GM13976 (cell line): ENCODE data around the gene GNG14.
A peak's percentile ranks its signal among the peaks of the same experiment; 100 is the strongest.

Experiments
- DNase-seq: peaks from one replicate; pipeline ENCODE4 v3.0.0; 2012; ENCODE audit warnings: low spot score
- CTCF ChIP-seq: IDR thresholded peaks from 2 replicates; pipeline ENCODE4 v1.5.1; 2012; ENCODE audit warnings: borderline replicate concordance, mild to moderate bottlenecking; ENCODE audit not compliant: insufficient read depth; ENCODE audit errors: extremely low read depth, missing control alignments, control extremely low read depth
- in situ Hi-C: fragments of 300-500 bp; cut with MboI; formaldehyde crosslinking; loops from one replicate; pipeline ENCODE4 v1.12.0; 2022; ENCODE audit warnings: low sequenced_read_pairs, mixed read lengths, inconsistent platforms; ENCODE audit not compliant: unreplicated experiment

The GNG14 gene

DNA sequence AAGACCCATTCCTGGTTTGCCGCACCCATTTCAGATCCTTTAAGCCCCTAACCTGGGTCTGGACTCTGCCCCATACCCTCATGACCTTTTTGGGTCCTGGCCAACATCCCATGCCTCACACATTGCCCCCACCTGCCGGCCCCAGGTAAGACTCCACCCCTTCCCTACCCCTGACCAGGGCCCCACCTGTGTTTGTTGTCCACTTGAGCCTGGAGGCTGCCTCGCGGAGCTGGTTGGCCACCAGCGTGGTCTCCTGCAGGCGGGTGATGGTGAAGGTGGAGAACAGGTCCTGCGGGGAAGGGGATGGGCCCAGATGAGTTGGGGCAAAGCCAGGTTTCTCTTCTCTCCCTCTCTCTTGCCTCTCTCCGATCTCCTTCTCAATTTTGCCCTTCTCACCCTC lies 40.8 kb upstream of the GNG14 start:
- no peak for TF ChIP-seq CTCF
- DNase-seq: peak; percentile 25
- in situ Hi-C loops: no loop called here

DNA sequence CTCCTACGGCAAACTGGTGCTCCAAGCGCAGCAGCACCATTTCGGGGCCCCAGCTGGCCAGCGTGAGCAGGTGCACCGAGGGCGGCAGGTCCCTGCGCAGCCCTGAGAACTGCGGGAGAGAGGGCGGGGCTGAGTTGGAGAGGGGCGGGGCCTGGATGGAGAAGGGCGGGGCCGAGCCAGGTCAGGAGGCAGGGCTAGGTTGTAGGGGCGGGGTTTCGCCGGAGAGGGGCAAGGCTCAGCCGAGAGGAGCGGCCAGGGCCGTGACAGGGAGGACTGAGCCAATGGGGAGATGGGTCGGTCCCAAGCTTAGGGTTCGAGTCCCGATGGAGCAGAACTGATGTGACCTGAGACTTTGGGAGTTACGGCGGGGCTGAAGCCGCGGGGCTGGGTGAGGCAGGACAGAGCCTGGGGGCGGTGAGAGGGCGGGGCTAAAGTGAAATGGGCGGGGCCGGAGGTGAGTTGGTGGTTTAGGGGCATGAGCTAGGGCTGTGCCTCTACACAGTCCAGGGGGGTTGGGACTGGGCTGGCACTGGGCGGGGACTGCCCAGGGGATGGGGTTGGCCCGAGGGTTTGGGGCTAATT lies 40.2 kb upstream of the GNG14 start:
- no peak for TF ChIP-seq CTCF
- peak; percentile 76 for DNase-seq

DNA sequence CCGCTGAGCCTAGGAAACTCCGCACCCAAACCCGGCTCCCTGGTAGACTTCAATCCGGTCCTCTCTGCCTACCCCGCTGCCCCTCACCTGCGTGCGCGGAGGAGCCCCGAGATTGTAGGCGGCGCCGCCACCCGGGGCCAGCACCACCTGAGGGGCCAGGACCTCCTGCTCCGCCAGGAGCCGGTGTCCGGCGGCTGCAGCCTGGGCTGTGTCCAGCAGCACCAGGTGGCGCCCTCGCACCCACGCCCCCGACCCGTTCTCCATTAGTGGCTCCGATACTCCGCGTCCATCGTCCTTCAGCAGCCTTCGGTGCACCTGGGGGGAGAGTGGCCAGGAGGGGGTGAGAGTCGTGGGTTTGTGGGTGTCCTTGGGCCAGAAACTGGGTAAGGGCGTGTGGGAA lies 39.7 kb upstream of the GNG14 start:
- TF ChIP-seq CTCF: no peak
- DNase-seq: peak; percentile 28
- in situ Hi-C loops: no loop called here

More for the DNA sequence above, 40.2 kb upstream of the GNG14 start:
- in situ Hi-C loops: no loop called here

- TF ChIP-seq CTCF: no peak
- DNase-seq: no peak
- in situ Hi-C loops: no loop called here
Observed at GRCh38 chr19:12649941-12650340, 37.9 kb upstream of the GNG14 start.

GRCh38 chr19:12652219-12652618 lies 35.6 kb upstream of the GNG14 start:
- no peak for DNase-seq
- TF ChIP-seq CTCF: no peak
- in situ Hi-C loops: no loop called here

- no peak for TF ChIP-seq CTCF
- DNase-seq: no peak
- in situ Hi-C loops: no loop called here
Observed at GRCh38 chr19:12655546-12655945, 32.3 kb upstream of the GNG14 start.
